Activated CD4-positive, alpha-beta T cell treated with anti-CD3 and anti-CD28 coated beads, Interleukin-2, amount 50 U/mL, for 16 hours (primary cell): ENCODE results near the gene TANC1.

Experiments
- DNase-seq: peaks from one replicate; pipeline ENCODE4 v3.0.0-alpha.2; 2020

TANC1 gene

DNA sequence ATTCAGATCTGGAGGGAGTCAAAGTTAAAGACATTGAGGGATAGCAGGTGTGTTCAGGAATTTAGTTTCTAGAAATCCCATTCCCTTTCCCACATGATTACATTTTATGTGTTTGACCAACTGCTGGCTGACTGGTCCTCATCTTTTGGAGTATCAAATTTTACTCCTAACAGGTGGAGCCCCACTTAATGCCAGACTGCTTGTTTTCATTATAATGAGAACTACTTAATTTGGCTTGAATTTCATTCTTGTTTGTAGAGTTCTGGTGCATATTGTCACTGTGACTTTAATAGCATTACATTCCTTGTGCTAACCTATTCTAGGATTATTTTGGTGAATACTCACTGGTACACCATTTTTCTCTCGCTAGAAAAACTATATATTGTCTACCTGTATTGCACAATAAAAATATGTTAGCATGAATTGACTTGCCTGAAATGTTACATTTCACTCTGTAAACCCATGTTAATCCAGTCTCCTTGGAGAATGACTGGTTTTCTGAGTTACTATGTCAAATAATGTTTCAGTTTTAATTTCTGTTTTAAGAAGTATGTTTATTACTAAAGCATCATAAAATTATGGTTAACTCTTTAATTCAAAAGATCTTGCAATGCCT, 98.2 kb downstream of the TANC1 start:
- DNase-seq = no peak

DNA sequence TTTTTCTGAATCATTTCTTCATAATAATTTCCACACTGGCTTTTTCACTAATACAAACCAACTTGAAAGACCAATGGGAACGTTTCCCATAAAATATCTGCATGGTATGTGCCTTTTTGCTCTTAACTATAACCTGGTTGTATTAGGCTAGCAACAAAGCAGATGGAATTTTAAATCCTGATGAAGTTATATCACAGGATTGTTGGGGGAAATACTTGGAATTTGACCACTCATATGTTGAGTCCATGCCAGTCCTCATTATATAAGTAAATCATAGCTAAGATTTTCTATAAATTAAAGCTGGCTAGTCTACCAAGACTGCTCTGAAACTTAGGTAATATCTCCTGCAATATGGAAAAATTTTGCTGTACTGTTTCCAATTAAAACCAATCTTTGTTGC, 99.5 kb downstream of the TANC1 start:
- DNase-seq = no peak

DNA sequence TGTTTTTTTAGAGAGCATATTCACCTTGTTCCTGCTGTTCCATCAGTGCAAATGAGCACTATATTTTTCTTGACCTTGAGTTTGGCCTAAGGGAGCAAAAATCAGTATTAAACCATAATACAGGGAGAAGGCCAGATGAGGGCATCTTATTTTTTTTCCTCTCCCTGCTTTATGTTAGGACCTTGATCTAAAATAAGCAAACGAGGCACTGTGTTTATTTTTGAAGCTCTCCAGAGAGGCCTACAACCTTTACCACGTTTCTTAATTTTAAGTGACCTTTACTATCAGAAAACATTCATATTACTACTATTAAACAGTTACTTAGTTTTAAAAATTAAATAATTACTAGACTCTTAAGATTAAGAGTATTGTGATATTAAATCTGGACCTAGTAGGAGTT, 100.8 kb downstream of the TANC1 start:
- no peak for DNase-seq

DNA sequence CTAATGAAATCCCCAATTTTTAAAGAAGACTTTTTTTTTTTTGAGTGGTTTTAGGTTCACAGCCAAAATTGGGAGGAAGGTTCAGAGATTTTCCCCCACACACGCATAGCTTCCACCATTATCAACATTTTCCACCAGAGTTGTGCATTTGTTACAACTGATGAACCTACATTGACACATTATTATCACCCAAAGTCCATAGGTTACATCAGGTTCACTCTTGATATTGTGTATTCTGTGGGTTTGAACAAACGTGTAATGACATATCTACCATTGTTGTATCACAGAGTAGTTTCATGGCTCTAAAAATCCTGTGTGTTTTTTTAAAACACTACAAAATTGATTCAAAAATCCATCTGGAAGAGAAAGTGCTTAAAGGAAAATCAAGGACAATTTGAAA, 101.8 kb downstream of the TANC1 start:
- no peak for DNase-seq

DNA sequence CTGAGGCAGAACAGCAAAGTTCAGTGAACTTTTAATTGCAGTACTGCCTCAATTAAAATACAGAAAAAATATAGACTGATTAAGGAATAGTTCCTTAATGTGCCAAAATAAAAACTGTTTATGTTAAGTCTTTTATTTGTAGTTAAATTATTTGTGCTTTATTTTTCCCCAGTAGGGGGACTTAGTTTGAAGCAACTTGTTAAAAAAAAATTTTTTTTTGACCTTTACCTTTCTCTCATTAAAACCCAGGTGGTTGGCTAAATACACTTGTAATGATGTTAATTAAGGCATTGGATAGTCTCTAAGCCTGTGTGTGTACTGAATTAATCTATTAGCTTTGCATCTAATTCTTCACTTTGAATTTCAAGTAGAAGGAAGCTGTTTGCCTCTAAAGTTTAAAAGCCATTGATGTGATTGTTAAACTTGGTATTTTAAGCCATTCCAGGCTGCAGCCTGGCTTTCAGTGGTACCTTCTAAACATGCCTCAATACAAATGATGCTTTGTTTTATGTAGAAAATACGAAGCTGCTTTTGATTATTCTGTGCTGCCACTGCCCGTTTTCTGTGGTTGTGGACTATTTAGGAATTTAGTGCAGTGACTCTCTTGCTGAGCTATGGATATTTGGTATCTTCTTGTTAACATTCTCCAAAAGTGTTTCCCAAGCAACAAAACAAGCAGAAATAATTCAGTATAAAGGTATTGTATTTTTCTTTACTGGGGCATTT, 102.9 kb downstream of the TANC1 start:
- DNase-seq = no peak

DNA sequence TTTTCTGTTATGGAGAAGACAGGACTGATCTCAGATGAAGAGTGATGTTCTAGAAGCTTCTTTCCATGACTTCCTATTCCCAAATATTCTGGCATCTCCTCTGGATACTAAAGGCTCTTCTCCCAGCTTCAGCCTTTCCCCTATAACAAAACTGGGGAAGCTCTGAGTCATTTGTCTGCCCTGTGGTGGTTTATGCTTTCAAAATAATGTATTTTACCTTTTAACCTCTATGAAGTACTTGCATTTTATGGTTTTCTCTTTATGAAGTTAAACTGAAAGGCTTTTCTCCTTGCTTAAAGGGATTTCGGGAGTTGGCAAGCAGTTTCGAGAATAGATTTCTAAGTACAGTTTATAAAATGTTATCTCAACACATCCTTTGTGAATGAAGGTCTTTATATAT, 104.4 kb downstream of the TANC1 start:
- no peak for DNase-seq

DNA sequence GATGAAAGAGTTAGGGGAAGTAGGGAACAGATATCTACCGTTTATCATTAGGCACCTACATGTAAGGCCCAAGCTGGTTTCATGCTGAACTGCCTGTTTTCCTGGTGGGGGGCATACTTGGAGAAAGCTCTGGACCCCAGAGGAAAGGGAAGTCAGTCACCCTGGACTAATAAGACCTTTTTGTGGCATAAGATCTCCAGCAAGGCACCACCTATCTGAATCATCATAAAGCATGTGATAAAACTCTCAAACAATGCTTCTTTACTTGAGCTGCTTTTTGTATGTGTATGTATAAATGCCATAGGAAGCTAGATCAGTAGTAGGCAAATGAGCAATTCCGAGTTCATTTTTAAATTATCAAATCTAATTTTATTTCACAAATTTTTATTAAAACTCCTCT, 104.8 kb downstream of the TANC1 start:
- DNase-seq = no peak

DNA sequence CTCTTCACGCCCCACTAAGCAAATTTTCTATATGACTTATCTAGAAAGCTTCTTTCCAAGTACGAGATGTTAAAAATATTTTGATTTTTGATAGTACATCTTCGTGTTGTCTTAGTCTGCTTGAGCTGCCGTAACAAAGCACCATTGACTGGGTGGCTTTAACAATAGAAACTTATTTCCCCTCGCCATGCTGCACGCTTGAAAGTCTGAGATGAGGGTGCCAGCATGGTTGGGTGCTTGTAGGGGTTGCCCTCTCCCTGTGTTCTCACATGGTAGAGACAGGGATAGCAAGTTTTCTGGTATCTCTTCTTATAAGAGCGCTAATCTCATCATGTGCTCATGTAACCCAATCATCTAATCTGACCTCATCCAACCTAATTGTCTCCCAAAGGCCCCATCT, 106.2 kb downstream of the TANC1 start:
- DNase-seq = no peak

DNA sequence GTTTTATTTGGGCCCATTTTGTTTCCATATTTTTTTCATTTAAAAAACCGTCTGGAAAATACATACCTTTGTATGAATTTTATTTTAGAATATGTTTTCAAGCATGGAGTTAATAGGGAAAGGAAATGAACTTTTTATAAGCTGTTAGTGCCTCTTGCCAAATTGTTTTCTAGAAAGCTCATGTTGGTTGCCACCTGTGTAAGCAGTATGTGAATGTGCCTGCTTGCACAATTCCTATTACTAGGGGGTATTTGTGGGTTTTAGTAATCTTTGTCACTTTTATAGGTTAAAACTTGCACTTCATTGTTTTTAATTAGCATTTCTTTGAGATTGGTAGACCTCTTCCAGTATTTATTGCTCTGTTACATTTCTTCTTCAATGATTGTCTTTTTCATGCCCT, 107.3 kb downstream of the TANC1 start:
- no peak for DNase-seq

DNA sequence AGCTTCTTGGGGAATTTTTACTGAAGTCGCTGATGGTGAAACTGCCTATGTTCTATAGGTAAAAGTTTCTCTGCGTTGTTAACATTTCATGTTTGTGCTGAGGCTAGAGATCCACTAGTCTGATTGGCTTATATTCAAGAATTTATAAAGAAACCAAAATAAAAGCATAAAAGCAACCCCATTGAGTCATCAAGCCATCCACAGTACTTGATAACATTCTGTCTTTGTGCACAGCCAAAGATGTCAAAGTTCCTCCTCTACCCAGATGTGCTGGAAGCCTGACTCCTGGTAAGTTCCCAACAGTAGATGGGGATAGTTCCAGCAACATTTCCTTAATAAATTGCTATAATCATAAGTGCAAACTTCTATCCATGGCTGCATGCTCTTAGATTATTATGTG, 107.8 kb downstream of the TANC1 start:
- no peak for DNase-seq

DNA sequence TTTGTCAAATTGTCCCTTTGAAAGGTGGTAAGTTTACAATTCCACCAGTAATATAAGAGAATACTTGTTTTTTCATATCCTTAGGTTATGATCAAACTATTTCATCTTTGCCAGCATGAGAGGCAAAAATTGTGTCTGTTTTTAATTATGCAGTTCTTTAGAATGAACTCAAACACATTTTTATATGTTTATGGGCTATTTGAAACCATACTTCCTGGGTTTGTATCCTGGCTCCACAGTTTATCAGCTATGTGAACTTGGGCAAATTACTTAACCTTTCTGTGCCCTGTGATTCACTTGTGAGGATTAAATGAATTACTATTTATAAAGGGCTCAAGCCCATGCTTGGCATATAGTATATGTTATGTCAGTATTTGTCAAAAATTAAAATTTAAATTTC, 109.4 kb downstream of the TANC1 start:
- DNase-seq = no peak

DNA sequence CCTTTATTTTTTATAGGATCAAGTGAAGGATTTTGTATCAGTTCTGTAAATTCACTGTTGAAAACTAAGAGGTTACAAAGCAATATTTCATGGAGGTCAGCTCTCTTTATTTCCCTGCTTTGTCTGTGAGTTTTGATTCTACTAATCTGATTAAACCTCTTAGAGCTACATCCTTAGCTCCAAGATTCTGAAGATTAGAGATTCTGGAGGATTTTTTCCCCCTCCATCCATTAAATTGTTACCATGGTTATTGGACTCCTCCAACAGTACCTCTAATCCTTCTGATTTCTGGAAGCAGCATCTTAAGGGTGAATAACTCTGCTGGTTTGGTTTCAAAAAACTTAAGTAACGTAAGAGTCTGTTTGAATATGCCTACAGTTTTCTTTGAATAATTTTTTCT, 110.0 kb downstream of the TANC1 start:
- no peak for DNase-seq

DNA sequence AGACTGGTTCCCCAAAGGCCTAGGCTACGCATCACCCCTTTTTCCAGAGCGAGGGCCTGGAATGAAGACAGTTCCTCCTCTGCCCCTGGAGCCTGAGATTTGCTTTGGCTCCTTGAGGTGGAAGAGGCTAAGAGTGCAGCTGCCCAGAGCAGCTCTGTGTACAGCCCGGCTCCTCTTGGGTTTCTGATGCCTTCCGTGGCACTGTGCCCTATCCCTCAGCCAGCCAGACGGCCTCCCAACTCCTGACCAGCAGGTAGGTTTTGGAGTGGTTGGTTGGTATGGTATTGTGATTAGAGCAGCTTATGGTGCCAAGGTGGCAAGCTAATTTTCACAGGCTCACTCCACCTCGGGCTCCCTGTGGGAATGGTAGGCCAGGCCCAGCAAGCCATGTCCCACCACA, 112.2 kb downstream of the TANC1 start:
- DNase-seq = no peak

DNA sequence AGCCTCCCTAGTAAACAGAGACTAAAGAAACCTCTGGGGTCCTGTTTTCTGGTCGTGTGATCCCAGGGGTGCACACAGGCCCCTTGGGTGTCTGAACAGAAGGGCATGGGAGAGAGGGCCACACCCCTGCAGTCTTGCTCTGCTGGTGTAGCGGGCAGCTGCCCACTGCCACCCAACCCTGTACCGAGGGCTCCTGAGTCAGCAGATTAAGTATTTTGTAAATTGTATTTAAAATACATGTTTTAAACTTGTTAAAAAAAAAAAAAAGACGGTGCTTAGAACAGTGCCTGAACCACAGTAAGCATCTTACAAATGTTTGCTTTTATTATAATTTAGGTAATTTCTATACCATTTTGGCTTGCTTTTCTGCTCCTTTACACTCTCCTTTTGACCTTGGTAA, 113.7 kb downstream of the TANC1 start:
- DNase-seq = no peak

DNA sequence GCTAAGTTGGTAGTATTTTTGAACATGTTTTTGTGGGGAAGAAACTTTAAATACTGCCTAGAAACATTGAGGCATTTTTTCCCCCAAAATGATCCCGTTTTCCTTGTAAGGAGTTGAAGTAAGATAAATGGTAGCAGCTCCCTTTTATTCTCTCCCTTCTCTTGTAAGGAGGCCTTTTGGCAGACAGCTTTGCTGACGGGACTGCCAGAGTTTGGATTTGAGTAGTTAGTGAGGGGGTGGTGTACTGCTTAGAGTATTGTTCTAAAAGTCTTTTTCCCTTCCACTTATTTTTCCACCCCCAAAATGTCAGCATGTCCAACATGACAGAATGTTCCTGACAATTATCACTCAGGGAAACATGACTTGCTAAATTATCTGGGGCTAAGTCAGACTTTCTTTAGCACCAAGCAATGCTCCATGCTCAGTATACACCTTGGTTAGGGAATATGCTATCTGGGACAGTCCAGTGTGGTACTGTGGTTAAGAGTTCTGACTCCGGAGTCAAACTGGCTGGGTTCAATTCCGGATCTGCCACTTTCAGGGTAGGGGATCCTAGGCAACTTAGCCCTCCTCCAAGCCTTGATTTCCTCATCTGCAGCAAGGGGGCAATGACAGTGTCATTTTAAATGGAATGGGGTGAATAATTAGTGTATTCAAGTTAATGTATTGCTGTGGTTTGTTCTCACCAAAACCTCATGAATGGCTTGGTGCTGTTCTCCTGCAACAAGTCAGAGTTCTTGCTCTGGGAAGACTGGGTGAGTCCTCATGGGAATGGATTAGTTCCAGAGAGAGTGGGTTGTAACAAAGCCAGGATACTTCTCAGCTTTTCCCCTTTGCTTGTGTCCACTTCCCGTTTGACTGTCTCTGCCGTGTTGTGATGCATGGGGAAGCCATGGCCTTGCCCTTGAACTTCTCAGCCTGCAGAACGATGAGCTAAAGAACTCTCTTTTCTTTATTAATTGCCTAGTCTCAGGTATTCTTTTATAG, 116.2 kb downstream of the TANC1 start:
- DNase-seq = no peak

DNA sequence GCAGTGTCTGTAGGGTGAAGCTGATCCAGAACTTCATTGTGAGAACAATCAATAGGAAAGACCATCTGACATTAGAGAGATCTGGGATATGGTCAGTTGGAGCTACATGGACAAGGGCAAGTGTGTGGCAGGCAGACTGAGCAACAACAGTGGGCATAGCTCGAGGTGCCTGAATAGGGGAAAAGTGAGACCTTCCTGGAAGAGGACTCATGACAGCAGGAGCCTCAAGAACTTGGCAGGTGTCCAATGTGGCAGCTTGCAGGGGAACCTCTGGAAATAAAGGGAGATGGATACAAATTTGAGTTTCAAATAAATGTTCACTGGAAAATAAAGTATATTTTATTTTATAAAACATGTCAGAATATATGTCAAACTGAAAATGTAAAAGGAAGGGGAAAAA, 117.9 kb downstream of the TANC1 start:
- DNase-seq = no peak

DNA sequence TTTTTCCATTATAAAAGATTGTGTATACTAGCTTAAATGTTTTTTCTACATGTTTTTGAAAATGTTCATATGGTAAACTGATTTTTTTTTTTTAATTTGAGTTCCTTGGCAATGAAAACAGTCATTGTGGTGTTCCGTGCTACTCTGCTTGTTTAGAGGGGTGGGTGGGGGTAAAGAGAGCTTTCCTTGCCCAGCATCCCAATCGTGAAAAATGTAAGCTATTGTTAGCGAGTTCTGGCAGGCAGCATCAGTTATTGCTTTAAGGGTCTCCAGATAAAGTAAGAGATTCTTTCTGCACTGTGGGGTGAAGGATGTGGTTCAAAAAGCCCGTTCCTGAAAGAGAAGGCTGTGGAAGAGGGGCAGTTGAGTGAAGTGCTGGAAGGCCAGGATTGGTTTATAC, 118.4 kb downstream of the TANC1 start:
- no peak for DNase-seq

DNA sequence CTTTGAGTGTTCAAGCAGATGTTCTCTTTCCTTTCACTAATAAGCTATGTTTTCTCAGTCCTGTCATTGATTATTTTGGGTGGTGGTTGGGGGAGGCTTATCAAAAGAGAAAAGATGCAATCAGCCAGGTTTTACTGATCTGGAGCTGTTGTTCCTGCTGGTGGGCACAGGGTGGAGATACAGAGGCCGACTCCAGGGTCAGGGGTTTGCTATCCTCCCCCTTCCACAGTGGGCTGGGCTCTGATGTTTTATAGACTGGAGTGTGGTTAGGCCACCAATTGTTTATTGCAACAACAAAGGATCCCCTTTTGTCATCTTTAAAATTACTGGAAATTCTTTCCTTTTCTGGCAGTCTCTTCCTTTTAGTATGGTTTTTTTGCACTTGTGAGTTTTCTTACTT, 120.5 kb downstream of the TANC1 start:
- no peak for DNase-seq

DNA sequence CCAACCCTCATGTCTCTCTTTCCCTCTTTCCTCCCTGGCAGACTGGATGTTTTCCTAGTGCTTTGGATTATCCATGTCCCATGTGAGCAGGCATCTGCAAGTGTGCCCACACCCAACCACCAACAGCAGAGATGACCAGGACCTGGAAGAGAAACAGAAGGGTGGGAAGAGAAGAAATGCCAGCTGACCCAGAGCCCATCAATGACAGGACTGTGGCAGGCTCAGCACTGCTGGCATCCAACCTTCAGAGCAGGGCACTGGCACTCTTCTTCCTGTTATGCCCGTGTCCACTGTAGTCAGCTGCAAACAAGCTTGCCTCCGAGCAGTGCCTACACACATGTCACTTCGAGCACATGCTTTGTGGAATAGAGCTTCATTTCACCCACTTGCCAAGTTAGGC, 121.1 kb downstream of the TANC1 start:
- no peak for DNase-seq

DNA sequence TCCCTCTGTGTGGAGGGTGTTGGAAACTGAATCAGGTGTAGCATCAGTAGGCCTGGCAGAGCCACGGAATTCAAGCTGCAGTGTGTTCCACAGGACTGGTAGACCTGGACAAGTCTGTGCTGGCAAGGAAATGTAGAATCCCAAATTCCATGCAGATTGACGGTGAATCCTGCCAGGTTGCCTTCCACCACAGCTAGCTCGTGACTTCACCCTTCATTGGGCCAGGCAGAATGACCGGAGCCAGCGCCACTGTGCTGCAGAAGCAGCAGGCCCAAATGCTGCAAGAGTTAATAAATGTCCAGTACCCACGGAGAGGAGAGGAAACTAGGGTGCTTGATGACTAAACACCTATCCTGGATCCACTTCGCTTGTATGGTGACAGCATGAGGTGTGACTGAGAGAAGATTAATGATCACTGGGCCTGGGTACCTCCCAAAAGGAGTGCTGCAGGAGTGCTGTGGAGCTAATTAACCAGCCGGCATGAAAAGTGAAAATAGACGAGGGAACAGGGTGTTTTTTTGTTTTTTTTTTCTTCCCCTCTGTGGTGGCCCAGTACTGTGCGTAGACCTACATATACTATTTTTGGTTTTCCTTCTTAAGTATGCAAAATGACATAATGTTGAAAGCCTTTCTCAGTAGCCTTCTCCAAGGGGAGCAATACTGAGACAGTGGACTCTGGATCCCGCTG, 122.2 kb downstream of the TANC1 start:
- no peak for DNase-seq

DNA sequence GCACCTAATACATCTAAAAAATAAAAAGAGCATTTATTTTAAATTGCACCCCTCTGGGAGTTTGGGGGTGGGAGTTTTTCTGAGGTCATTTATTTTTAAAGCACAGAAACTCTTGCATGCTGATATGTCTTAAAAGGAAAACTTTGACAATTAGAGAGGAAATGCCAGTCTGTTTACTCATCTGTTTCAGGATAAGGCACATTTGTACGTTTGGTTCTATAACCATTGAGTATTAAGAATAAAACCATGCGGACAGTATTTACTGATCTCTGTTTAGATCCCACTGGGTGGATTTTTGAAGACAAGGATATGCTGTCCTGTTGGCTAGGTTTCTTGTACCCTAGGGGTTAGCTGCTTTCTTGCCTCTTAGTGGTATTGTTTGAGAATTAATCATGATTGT, 122.9 kb downstream of the TANC1 start:
- DNase-seq = no peak

DNA sequence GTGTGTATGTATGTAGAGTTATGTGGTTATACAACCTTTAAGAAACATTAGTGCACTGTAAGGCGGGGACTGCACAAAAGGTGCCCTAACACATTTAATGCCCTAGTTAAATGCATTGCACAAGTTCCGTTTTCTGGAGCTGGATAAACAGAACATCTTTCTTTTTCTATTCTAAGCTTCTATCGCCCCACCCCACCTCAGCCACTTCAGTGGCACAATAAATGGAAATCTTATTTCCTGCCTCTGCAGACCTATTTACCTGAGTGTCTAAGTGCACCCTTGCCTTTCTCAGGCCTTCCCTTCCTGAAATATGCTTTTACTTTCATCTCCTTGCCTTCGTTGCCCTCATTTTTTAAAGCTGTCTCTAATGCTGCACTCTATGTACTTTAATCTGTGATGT, 123.5 kb downstream of the TANC1 start:
- DNase-seq = no peak

DNA sequence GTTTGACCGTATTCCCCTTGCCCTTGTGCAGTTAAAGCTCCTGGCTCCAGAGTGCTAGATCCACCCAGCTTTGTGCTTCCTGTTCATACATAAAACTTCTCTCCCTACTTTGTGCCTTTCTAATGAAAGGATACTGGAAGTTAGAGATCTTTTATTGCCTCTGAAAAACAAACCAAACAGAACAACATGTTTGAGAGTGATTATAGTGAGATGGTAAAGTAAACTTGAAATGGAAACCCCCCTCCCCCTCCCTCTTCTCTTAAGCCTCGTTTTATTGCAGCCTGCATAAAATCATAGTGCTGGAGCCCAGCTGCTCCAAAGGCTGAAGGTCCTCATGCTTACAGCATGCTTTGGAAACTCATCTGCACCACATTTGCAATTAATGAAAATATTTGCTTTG, 125.1 kb downstream of the TANC1 start:
- DNase-seq = no peak
